OCI-LY1 (cell line): ENCODE measurements around the gene KRTAP5-4.

ENCODE experiments used
- EZH2 ChIP-seq: fragments of 200-600 bp; sonication (generic), shearing (Covaris generic); IDR thresholded peaks from 2 replicates; pipeline ENCODE4 v1.8.0; 2017; ENCODE audit warnings: borderline replicate concordance, mixed run types, mild to moderate bottlenecking, antibody characterized with exemption, low read length, moderate library complexity, mixed read lengths
- TF ChIP-seq, protein P1 (sequence below): fragments of 200-600 bp; sonication (generic), shearing (Covaris generic); IDR thresholded peaks from 2 replicates; pipeline ENCODE4 v1.5.1; 2017; ENCODE audit warnings: mild to moderate bottlenecking, antibody characterized with exemption, low read length, moderate library complexity, mixed read lengths

DNA sequence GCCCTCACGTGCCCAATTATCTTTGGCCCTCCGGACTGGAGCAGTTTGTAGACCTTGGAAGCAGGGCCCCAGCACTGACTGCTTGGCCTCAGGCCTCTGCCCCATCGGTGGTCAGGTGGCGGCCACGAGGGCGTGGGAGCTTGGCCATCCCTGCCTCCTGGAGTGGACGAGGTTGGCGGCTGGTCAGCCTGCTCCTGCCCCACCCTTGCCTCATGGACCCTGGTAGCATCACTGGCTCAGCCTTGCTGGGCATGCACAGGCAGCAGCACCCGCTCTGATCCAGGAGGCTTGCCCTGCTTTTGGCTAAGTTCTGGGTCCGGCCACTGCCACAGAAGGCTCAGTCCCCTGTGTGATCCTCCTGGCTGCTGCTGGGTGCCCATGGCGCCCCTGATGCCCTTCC lies 17.8 kb downstream of the KRTAP5-4 start:
- TF ChIP-seq, protein P1, sequence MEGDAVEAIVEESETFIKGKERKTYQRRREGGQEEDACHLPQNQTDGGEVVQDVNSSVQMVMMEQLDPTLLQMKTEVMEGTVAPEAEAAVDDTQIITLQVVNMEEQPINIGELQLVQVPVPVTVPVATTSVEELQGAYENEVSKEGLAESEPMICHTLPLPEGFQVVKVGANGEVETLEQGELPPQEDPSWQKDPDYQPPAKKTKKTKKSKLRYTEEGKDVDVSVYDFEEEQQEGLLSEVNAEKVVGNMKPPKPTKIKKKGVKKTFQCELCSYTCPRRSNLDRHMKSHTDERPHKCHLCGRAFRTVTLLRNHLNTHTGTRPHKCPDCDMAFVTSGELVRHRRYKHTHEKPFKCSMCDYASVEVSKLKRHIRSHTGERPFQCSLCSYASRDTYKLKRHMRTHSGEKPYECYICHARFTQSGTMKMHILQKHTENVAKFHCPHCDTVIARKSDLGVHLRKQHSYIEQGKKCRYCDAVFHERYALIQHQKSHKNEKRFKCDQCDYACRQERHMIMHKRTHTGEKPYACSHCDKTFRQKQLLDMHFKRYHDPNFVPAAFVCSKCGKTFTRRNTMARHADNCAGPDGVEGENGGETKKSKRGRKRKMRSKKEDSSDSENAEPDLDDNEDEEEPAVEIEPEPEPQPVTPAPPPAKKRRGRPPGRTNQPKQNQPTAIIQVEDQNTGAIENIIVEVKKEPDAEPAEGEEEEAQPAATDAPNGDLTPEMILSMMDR: no peak
- no peak for TF ChIP-seq EZH2
